ENCODE measurements around the gene NLRP1. TPM values are rescaled to one million over a fixed set of nuclear protein-coding genes. Genes with fewer than 3 reads are reported as not detected.

NLRP1 gene
- polyA plus RNA-seq, 1 donor from 2014 or later: 255 TPM

DNA sequence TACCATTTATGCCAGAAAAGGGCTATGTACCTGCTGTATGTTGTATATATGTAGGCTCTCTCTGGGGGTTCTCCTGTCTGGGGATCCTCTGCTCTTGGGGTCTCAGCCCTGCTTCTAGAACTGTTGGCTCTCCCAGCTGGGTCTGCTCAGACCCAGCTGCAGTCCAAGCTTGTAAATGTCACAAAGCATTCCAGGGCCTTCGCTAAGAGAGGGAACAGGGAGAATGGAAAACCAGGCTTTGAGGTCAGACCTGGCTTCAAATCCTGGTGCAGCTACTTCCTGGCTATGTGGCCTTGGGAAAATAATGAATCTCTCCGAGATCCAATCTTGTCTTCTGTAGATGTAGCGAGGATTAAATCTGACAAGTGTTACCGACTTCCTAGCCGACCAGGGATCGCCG, 44.0 kb downstream of the NLRP1 start:
- no peaks in the 10 kb centered on the region for H3K79me2 ChIP-seq (replicated peaks; ENCODE audit: insufficient read depth, low read length)
- H3K9me2 ChIP-seq (ENCODE audit: insufficient read depth, low read length): no peaks in the 10 kb centered on the region
- H3K27ac ChIP-seq (ENCODE audit: low read length): no peak overlapping the region
- H3K27me3 ChIP-seq (ENCODE audit: insufficient read depth, low read depth, low read length): no peaks in the 10 kb centered on the region
- no peak overlapping the region for H3K9ac ChIP-seq (ENCODE audit: low read length)
- H4K20me1 ChIP-seq (ENCODE audit: insufficient read depth): no peaks in the 10 kb centered on the region
- H3K9me3 ChIP-seq (ENCODE audit: low read length): no peaks in the 10 kb centered on the region
- H3K36me3 ChIP-seq (ENCODE audit: insufficient read depth, low read length): no peaks in the 10 kb centered on the region
- no peak overlapping the region for H2AFZ ChIP-seq (ENCODE audit: low read depth, low read length)
- H3K4me2 ChIP-seq (ENCODE audit: low read length): no peak overlapping the region
- H3F3A ChIP-seq (ENCODE audit: insufficient read depth, low read length, poor library complexity, severe bottlenecking): no peaks in the 10 kb centered on the region
- TF ChIP-seq, protein P1, sequence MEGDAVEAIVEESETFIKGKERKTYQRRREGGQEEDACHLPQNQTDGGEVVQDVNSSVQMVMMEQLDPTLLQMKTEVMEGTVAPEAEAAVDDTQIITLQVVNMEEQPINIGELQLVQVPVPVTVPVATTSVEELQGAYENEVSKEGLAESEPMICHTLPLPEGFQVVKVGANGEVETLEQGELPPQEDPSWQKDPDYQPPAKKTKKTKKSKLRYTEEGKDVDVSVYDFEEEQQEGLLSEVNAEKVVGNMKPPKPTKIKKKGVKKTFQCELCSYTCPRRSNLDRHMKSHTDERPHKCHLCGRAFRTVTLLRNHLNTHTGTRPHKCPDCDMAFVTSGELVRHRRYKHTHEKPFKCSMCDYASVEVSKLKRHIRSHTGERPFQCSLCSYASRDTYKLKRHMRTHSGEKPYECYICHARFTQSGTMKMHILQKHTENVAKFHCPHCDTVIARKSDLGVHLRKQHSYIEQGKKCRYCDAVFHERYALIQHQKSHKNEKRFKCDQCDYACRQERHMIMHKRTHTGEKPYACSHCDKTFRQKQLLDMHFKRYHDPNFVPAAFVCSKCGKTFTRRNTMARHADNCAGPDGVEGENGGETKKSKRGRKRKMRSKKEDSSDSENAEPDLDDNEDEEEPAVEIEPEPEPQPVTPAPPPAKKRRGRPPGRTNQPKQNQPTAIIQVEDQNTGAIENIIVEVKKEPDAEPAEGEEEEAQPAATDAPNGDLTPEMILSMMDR (IDR thresholded peaks at IDR 0.05; ENCODE audit: poor library complexity, severe bottlenecking): no peak
- no peak for TF ChIP-seq EP300 (conservative IDR thresholded peaks at IDR 0.05; ENCODE audit: poor library complexity, severe bottlenecking)
- no peak for TF ChIP-seq RAD21 (conservative IDR thresholded peaks at IDR 0.05)
- no peak for TF ChIP-seq SMC3 (conservative IDR thresholded peaks at IDR 0.05; ENCODE audit: poor library complexity)
- no peak for TF ChIP-seq EZH2 (IDR thresholded peaks at IDR 0.05; ENCODE audit: borderline replicate concordance, insufficient read depth, low read length, poor library complexity, severe bottlenecking)
- no peak for TF ChIP-seq TAF1 (IDR thresholded peaks at IDR 0.05; ENCODE audit: low read depth)
- no peak for TF ChIP-seq MXI1 (conservative IDR thresholded peaks at IDR 0.05; ENCODE audit: poor library complexity, severe bottlenecking)
- no peak for TF ChIP-seq POLR2AphosphoS5 (IDR thresholded peaks at IDR 0.05)
- TF ChIP-seq REST (IDR thresholded peaks at IDR 0.05; ENCODE audit: borderline replicate concordance): no peak
- no peak overlapping the region for H3K4me3 ChIP-seq (ENCODE audit: low read length)

- H3K9ac ChIP-seq (ENCODE audit: low read length): no peak overlapping the region
- no peaks in the 10 kb centered on the region for H3F3A ChIP-seq (ENCODE audit: insufficient read depth, low read length, poor library complexity, severe bottlenecking)
- no peaks in the 10 kb centered on the region for H3K9me2 ChIP-seq (ENCODE audit: insufficient read depth, low read length)
- no peak overlapping the region for H3K4me2 ChIP-seq (ENCODE audit: low read length)
- H3K79me2 ChIP-seq (replicated peaks; ENCODE audit: insufficient read depth, low read length): no peaks in the 10 kb centered on the region
- no peaks in the 10 kb centered on the region for H3K36me3 ChIP-seq (ENCODE audit: insufficient read depth, low read length)
- H3K27ac ChIP-seq (ENCODE audit: low read length): no peak overlapping the region
- no peak overlapping the region for H2AFZ ChIP-seq (ENCODE audit: low read depth, low read length)
- no peaks in the 10 kb centered on the region for H4K20me1 ChIP-seq (ENCODE audit: insufficient read depth)
- no peak for TF ChIP-seq REST (IDR thresholded peaks at IDR 0.05; ENCODE audit: borderline replicate concordance)
- TF ChIP-seq POLR2AphosphoS5 (IDR thresholded peaks at IDR 0.05): no peak
- no peak for TF ChIP-seq SMC3 (conservative IDR thresholded peaks at IDR 0.05; ENCODE audit: poor library complexity)
- TF ChIP-seq EP300 (conservative IDR thresholded peaks at IDR 0.05; ENCODE audit: poor library complexity, severe bottlenecking): no peak
- TF ChIP-seq TAF1 (IDR thresholded peaks at IDR 0.05; ENCODE audit: low read depth): no peak
- TF ChIP-seq RAD21 (conservative IDR thresholded peaks at IDR 0.05): no peak
- TF ChIP-seq MXI1 (conservative IDR thresholded peaks at IDR 0.05; ENCODE audit: poor library complexity, severe bottlenecking): no peak
- TF ChIP-seq, protein P1 (IDR thresholded peaks at IDR 0.05; ENCODE audit: poor library complexity, severe bottlenecking): no peak
- no peak for TF ChIP-seq EZH2 (IDR thresholded peaks at IDR 0.05; ENCODE audit: borderline replicate concordance, insufficient read depth, low read length, poor library complexity, severe bottlenecking)
- no peak overlapping the region for H3K4me3 ChIP-seq (ENCODE audit: low read length)
- H3K9me3 ChIP-seq (ENCODE audit: low read length): no peaks in the 10 kb centered on the region
- no peaks in the 10 kb centered on the region for H3K27me3 ChIP-seq (ENCODE audit: insufficient read depth, low read depth, low read length)
Measured at GRCh38 chr17:5539286-5539685, 45.0 kb downstream of the NLRP1 start.
